Erythroblast (primary cell): ENCODE measurements around the gene CRYGN.

ENCODE experiments used
- GATA1 ChIP-seq: IDR thresholded peaks from 2 replicates; pipeline ENCODE4 v1.6.1; 2011; ENCODE audit warnings: low read depth, mild to moderate bottlenecking, control low read depth, low read length, moderate library complexity
- POLR2A ChIP-seq: IDR thresholded peaks from 2 replicates; pipeline ENCODE4 v1.6.1; 2011; ENCODE audit warnings: mild to moderate bottlenecking, low read length

DNA sequence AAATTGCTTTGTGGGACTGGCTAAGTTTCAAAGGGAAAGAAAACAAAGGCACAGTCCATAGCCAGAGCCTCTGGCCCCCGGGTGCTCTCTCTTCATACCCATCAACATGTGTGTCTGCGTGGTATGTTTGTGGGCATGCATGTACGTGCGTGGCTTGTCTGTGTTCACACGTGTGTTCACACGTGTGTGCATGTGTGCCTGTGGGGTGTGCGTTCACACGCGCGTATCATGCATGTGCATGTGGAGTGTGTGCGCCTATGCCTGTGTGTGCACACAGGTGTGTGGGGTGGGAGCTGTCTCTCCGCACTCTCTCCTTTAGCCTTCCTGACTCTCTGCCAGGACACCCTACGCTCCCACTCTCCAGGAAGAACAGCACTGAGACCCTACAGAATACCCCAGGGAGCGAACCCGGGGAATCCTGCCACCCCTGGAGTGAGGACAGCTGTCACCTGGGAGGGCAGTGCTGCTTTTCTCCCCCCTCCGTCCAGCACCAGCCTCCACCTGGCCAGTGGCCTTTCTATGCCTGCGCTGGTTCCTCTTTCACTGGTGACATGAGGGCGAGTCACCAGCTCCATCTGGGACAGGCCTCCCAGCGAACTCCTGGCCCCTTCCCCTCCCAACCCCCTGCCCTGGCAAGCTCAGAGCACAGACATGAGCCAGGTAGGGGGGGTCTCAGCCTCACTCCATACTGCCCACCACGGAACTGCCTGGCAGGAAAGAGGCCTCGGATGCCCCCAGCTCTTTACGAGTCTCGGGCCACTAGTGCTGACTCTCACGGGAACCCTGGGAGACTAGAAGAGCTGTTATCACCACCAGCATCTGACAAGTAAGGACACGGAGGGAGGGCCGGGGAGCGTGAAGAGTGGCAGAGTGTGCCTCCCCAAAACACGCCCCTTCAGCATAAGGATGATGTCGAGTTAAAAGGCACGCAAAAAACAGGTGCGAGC lies 46.6 kb downstream of the CRYGN start:
- TF ChIP-seq POLR2A (no peak), GATA1 (no peak)
